GM18502 (cell line): ENCODE measurements around the gene STARD10.

Source experiments
- ATAC-seq: cut with Tn5 transposase; IDR thresholded peaks from one replicate; pipeline ENCODE4 v1.9.1; 2021; ENCODE audit warnings: mild to moderate bottlenecking; ENCODE audit not compliant: unreplicated experiment, poor library complexity

Gene STARD10

GRCh38 chr11:72750556-72751115 is 43.2 kb downstream of the STARD10 start:
- no peak for ATAC-seq

GRCh38 chr11:72750086-72750485 is 43.8 kb downstream of the STARD10 start:
- ATAC-seq = no peak

GRCh38 chr11:72747289-72747855 is 46.5 kb downstream of the STARD10 start:
- no peak for ATAC-seq

GRCh38 chr11:72746821-72747220 is 47.0 kb downstream of the STARD10 start:
- no peak for ATAC-seq

GRCh38 chr11:72745925-72746550 is 47.8 kb downstream of the STARD10 start:
- ATAC-seq = no peak

- no peak for ATAC-seq
Observed at GRCh38 chr11:72745511-72745910, 48.3 kb downstream of the STARD10 start.

- ATAC-seq = no peak
Observed at GRCh38 chr11:72744474-72744873, 49.4 kb downstream of the STARD10 start.

- ATAC-seq = peak; percentile 68
Observed at GRCh38 chr11:72743321-72744221, 50.3 kb downstream of the STARD10 start.

- no peak for ATAC-seq
Observed at GRCh38 chr11:72742513-72743320, 51.1 kb downstream of the STARD10 start.

- ATAC-seq = no peak
Observed at GRCh38 chr11:72741849-72742512, 51.9 kb downstream of the STARD10 start.

GRCh38 chr11:72741429-72741833 is 52.4 kb downstream of the STARD10 start:
- no peak for ATAC-seq

- no peak for ATAC-seq
Observed at GRCh38 chr11:72740562-72741428, 53.1 kb downstream of the STARD10 start.

GRCh38 chr11:72740060-72740424 is 53.8 kb downstream of the STARD10 start:
- ATAC-seq = no peak

GRCh38 chr11:72739240-72740059 is 54.4 kb downstream of the STARD10 start:
- ATAC-seq = no peak

GRCh38 chr11:72738199-72739141 is 55.4 kb downstream of the STARD10 start:
- no peak for ATAC-seq

- ATAC-seq = no peak
Observed at GRCh38 chr11:72737336-72737735, 56.5 kb downstream of the STARD10 start.
